NB4 (cell line): Measurements from ENCODE around the gene ARFGAP1.

Experiments
- CTCF ChIP-seq: IDR thresholded peaks from one replicate; pipeline ENCODE4 v1.5.1; 2012; ENCODE audit warnings: low read depth, low read length
- MAX ChIP-seq: IDR thresholded peaks from 2 replicates; pipeline ENCODE4 v1.6.1; 2011; ENCODE audit warnings: low read depth, low read length
- MYC ChIP-seq: IDR thresholded peaks from 2 replicates; pipeline ENCODE4 v1.6.1; 2011; ENCODE audit warnings: low read depth, low read length
- POLR2A ChIP-seq: IDR thresholded peaks from 2 replicates; pipeline ENCODE4 v1.6.1; 2011; ENCODE audit warnings: mild to moderate bottlenecking; ENCODE audit not compliant: insufficient read length; ENCODE audit errors: extremely low read depth

DNA sequence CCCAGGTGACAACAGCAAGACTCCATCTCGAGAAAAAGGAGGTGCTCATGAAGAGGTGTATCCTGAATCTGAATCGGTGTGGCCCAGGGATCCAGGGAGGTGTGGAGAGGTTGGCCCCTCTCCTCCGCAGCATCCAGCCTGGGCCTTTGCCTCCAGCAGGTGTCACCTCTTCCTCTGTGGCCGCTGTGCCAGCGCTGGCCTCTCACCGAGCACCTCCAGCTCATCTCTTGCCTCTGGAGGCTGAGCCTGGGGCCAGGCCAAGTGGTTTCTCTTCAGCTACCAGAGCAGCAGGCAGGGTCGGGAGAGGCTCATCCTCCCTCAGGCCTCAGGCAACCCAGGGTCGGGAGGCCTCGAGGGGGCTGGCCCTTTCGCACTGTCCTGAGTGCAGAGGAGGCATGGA lies 19.2 kb downstream of the ARFGAP1 start:
- TF ChIP-seq POLR2A (no peak), CTCF (no peak), MYC (no peak), MAX (no peak)
